ENCODE measurements around the gene PANK1.

DNA sequence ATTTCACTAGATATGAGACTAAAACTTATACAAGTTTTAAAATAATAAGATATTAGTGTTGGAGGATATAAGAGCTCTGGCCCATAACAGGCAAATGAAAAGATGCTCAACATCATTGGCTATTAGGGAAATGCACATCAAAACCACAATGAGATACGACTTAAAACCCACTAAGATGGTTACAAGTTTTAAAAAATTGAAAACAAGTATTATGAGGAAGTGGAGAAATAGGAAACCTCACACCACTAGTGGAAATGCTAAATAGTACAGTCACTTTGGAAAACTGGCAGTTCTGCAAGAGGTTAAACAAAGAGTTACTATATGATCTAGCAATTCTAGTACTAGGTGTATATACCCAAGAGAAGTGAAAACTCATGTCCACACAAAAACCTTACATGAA is 17.2 kb downstream of the PANK1 start:
- TF ChIP-seq, protein P1, sequence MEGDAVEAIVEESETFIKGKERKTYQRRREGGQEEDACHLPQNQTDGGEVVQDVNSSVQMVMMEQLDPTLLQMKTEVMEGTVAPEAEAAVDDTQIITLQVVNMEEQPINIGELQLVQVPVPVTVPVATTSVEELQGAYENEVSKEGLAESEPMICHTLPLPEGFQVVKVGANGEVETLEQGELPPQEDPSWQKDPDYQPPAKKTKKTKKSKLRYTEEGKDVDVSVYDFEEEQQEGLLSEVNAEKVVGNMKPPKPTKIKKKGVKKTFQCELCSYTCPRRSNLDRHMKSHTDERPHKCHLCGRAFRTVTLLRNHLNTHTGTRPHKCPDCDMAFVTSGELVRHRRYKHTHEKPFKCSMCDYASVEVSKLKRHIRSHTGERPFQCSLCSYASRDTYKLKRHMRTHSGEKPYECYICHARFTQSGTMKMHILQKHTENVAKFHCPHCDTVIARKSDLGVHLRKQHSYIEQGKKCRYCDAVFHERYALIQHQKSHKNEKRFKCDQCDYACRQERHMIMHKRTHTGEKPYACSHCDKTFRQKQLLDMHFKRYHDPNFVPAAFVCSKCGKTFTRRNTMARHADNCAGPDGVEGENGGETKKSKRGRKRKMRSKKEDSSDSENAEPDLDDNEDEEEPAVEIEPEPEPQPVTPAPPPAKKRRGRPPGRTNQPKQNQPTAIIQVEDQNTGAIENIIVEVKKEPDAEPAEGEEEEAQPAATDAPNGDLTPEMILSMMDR (IDR thresholded peaks at IDR 0.05), result no peak
- TF ChIP-seq POLR2AphosphoS5 (IDR thresholded peaks at IDR 0.05) (no peak), POLR2A (IDR thresholded peaks at IDR 0.05; ENCODE audit: low read depth) (no peak)

All from esophagus muscularis mucosa (tissue), 3 donors.